GM12892 (cell line): ENCODE data around the gene PDCL2.
A peak's percentile ranks its signal among the peaks of the same experiment; 100 is the strongest.

Experiments used
- POLR2A ChIP-seq: IDR thresholded peaks from 2 replicates; pipeline ENCODE4 v1.6.1; 2011; ENCODE audit warnings: low read depth, low read length, control low read depth
- POLR2AphosphoS5 ChIP-seq: IDR thresholded peaks from 2 replicates; pipeline ENCODE4 v1.6.1; 2011; ENCODE audit warnings: low read depth, low read length, control low read depth
- TAF1 ChIP-seq: IDR thresholded peaks from 2 replicates; pipeline ENCODE4 v1.6.1; 2011; ENCODE audit warnings: low read depth, mild to moderate bottlenecking, control low read depth, low read length, borderline replicate concordance

GRCh38 chr4:55545641-55546505, 46.2 kb downstream of the PDCL2 start:
- TF ChIP-seq TAF1 (peak; percentile 50), POLR2A (peak; percentile 75), POLR2AphosphoS5 (peak; percentile 68)
